ENCODE measurements around the gene CMTM3.

CMTM3 gene

GRCh38 chr16:66636199-66636598, 31.7 kb downstream of the CMTM3 start:
- TF ChIP-seq CTCF (IDR thresholded peaks at IDR 0.05; ENCODE audit: insufficient read depth, low read depth, low read length, missing control alignments): no peak
- no peak overlapping the region for H3K4me3 ChIP-seq (ENCODE audit: low read depth, low read length)
- no peak for DNase-seq (ENCODE audit: low read depth)

GRCh38 chr16:66637806-66638205, 33.3 kb downstream of the CMTM3 start:
- no peak for DNase-seq (ENCODE audit: low read depth)
- no peak overlapping the region for H3K4me3 ChIP-seq (ENCODE audit: low read depth, low read length)
- no peak for TF ChIP-seq CTCF (IDR thresholded peaks at IDR 0.05; ENCODE audit: insufficient read depth, low read depth, low read length, missing control alignments)

- TF ChIP-seq CTCF (IDR thresholded peaks at IDR 0.05; ENCODE audit: insufficient read depth, low read depth, low read length, missing control alignments): no peak
- no peak overlapping the region for H3K4me3 ChIP-seq (ENCODE audit: low read depth, low read length)
- no peak for DNase-seq (ENCODE audit: low read depth)
These were observed 34.8 kb downstream of the CMTM3 start for GRCh38 chr16:66639091-66639885.

- no peak for TF ChIP-seq CTCF (IDR thresholded peaks at IDR 0.05; ENCODE audit: insufficient read depth, low read depth, low read length, missing control alignments)
- DNase-seq (ENCODE audit: low read depth): no peak
- H3K4me3 ChIP-seq (ENCODE audit: low read depth, low read length): no peak overlapping the region
These were observed 36.3 kb downstream of the CMTM3 start for GRCh38 chr16:66640724-66641314.

GRCh38 chr16:66641387-66641786, 36.9 kb downstream of the CMTM3 start:
- TF ChIP-seq CTCF (IDR thresholded peaks at IDR 0.05; ENCODE audit: insufficient read depth, low read depth, low read length, missing control alignments): no peak
- no peak for DNase-seq (ENCODE audit: low read depth)
- no peak overlapping the region for H3K4me3 ChIP-seq (ENCODE audit: low read depth, low read length)

GRCh38 chr16:66647866-66648265, 43.4 kb downstream of the CMTM3 start:
- no peak for TF ChIP-seq CTCF (IDR thresholded peaks at IDR 0.05; ENCODE audit: insufficient read depth, low read depth, low read length, missing control alignments)
- DNase-seq (ENCODE audit: low read depth): no peak
- no peak overlapping the region for H3K4me3 ChIP-seq (ENCODE audit: low read depth, low read length)
